ENCODE data around the gene RASSF6. TPM values are rescaled to one million over a fixed set of nuclear protein-coding genes. Genes with fewer than 3 reads are reported as not detected.

Gene RASSF6
- total and polyA plus RNA-seq, 2 of the 8 experiments (the other 6 are each of a cell fraction or from before 2014, with no cell fraction given), result 0.03 to 0.28 TPM

DNA sequence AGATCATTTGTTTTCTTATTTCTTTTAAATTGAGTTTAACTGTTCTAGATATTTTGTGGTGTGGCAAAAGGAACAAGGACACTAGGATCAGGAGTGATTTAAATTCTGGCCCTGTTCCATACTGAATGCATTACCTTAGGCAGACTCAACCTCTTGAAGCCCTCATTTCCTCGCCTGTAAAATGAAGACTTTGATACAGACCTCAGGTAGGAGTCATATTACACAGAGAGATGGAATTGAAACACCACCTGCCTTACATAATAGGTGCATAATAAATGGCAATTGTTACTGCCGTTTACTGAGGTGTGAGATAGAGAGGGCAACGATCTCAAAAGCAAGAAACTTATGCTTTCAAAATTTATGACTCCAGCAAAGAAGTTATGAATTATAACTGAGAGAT, 28.2 kb upstream of the RASSF6 start:
- H2BK15ac ChIP-seq (ENCODE audit: low read length), result no peak overlapping the region
- no peak overlapping the region for H2BK12ac ChIP-seq (ENCODE audit: low read depth, low read length)
- H3K56ac ChIP-seq (replicated peaks; ENCODE audit: insufficient read length, low read depth, low read length), result no peak overlapping the region
- H3K27me3 ChIP-seq (replicated peaks in 1 of 4; ENCODE audit: control insufficient read depth in 3 of 4, extremely low read depth in 1 of 4, insufficient read depth in 3 of 4, low read length in 3 of 4), result no peaks in the 10 kb centered on the region
- H3K9ac ChIP-seq (replicated peaks in 1 of 4; ENCODE audit: extremely low read depth in 1 of 4, low read depth in 3 of 4, low read length in 3 of 4), result no peak overlapping the region
- ChIA-PET POLR2A (ENCODE audit: partially characterized antibody) (no interaction called here), CTCF (ENCODE audit: partially characterized antibody) (interaction anchor here (1.0 to 1.1 kb wide), 3 partner anchors 202 to 307 kb away, joined by 3 to 4 read pairs (median 3); no protein-coding TSS in a partner anchor)
- H2AK5ac ChIP-seq (ENCODE audit: low read depth, low read length), result no peak overlapping the region
- H3K27ac ChIP-seq (ENCODE audit: low read depth, low read length), result no peak overlapping the region
- no peak overlapping the region for H4K5ac ChIP-seq (ENCODE audit: insufficient read length, low read depth, low read length)
- H2BK120ac ChIP-seq (replicated peaks; ENCODE audit: low read depth, low read length), result no peak overlapping the region
- no peak for TF ChIP-seq SUZ12 (IDR thresholded peaks at IDR 0.05; ENCODE audit: low read length)
- TF ChIP-seq SP4 (IDR thresholded peaks at IDR 0.05; ENCODE audit: low read length), result no peak
- no peak for TF ChIP-seq JUND (IDR thresholded peaks at IDR 0.05; ENCODE audit: low read length)
- no peak for TF ChIP-seq SP1 (IDR thresholded peaks at IDR 0.05; ENCODE audit: low read depth, low read length)
- TF ChIP-seq TBP (IDR thresholded peaks at IDR 0.05; ENCODE audit: low read depth, low read length), result no peak
- TF ChIP-seq YY1 (IDR thresholded peaks at IDR 0.05; ENCODE audit: low read depth, low read length), result no peak
- no peak for TF ChIP-seq NANOG (IDR thresholded peaks at IDR 0.05; ENCODE audit: insufficient read depth, low read depth, low read length, poor library complexity, severe bottlenecking)
- no peak for TF ChIP-seq RBBP5 (IDR thresholded peaks at IDR 0.05; ENCODE audit: borderline replicate concordance, low read depth, low read length)
- no peak for TF ChIP-seq CBX8 (IDR thresholded peaks at IDR 0.05; ENCODE audit: borderline replicate concordance, low read depth, low read length)
- no peak for TF ChIP-seq EP300 (IDR thresholded peaks at IDR 0.05; ENCODE audit: borderline replicate concordance in 1 of 2, low read depth in 2 of 2, low read length in 2 of 2)
- no peak for TF ChIP-seq ASH2L (IDR thresholded peaks at IDR 0.05; ENCODE audit: low read length)
- no peak for TF ChIP-seq CTBP2 (IDR thresholded peaks at IDR 0.05; ENCODE audit: borderline replicate concordance, insufficient read depth, insufficient read length, low read length)
- no peak for TF ChIP-seq MAX (IDR thresholded peaks at IDR 0.05)
- TF ChIP-seq SIN3A (conservative IDR thresholded peaks at IDR 0.05 in 1 of 2, IDR thresholded peaks at IDR 0.05 in 1 of 2; ENCODE audit: low read depth in 1 of 2, low read length in 2 of 2), result no peak
- no peaks in the 10 kb centered on the region for H3K36me3 ChIP-seq (ENCODE audit: control insufficient read depth in 2 of 4, insufficient read depth in 4 of 4, low read length in 3 of 4)
- no peak overlapping the region for H3K23ac ChIP-seq (ENCODE audit: insufficient read length)
- no peaks in the 10 kb centered on the region for H4K20me1 ChIP-seq (replicated peaks in 1 of 2; ENCODE audit: control insufficient read depth in 1 of 2, insufficient read depth in 2 of 2, low read length in 2 of 2)
- H3K4me1 ChIP-seq (replicated peaks in 1 of 4; ENCODE audit: control insufficient read depth in 3 of 4, insufficient read depth in 4 of 4, low read length in 3 of 4), result peaks cover 0 to 2% (median 0%) of the 10 kb centered on the region in 4 experiments; a peak in 1 of 7 replicates
- DNase-seq (ENCODE audit: low read depth in 1 of 2, low spot score in 2 of 2), result no peak
- no peak for FAIRE-seq
- H3K4me2 ChIP-seq (ENCODE audit: insufficient read depth in 1 of 2, low read depth in 2 of 2, low read length in 2 of 2), result no peak overlapping the region
- H3K79me1 ChIP-seq (ENCODE audit: low read depth, low read length), result no peaks in the 10 kb centered on the region
- no peaks in the 10 kb centered on the region for H3K23me2 ChIP-seq (ENCODE audit: low read depth, low read length)
- H3K4ac ChIP-seq (replicated peaks; ENCODE audit: insufficient read length, low read depth, low read length), result no peak overlapping the region
- WGBS, 2 experiments (ENCODE audit: extremely low coverage in 1 of 2, insufficient coverage in 1 of 2, insufficient read length in 1 of 2, insufficient replicate concordance in 2 of 2, low coverage in 1 of 2, low lambda C conversion rate in 2 of 2, missing lambda C conversion rate in 1 of 2), result 71% methylated on average over 3 of the region's 3 CpGs; no CpG with 5 or more reads in 1 of the 2 experiments
- no peak overlapping the region for H4K91ac ChIP-seq (replicated peaks; ENCODE audit: insufficient read length, low read length)
- no peaks in the 10 kb centered on the region for H3K9me3 ChIP-seq (ENCODE audit: insufficient read depth in 2 of 2, low read depth in 1 of 2, low read length in 1 of 2)
- H4K8ac ChIP-seq (ENCODE audit: extremely low read depth, insufficient read depth, low read length), result no peak overlapping the region
- H3K18ac ChIP-seq (ENCODE audit: extremely low read depth, low read length), result no peak overlapping the region
- no peak overlapping the region for H2BK5ac ChIP-seq (ENCODE audit: low read depth, low read length)
- H2AFZ ChIP-seq (ENCODE audit: low read length), result no peak overlapping the region
- H2BK20ac ChIP-seq (ENCODE audit: low read length), result no peak overlapping the region
- H3K4me3 ChIP-seq (ENCODE audit: extremely low read depth in 1 of 4, insufficient read depth in 2 of 4, low read depth in 3 of 4, low read length in 4 of 4), result no peak overlapping the region
- no peak overlapping the region for H3K14ac ChIP-seq (ENCODE audit: insufficient read length)
- H3K79me2 ChIP-seq (ENCODE audit: control insufficient read depth in 1 of 2, insufficient read depth in 2 of 2, low read length in 2 of 2), result no peaks in the 10 kb centered on the region

Measured in H1 (cell line).